Esophagus squamous epithelium (tissue), 4 donors: ENCODE data around the gene LAMTOR4.

ENCODE experiments used
- POLR2A ChIP-seq, 4 donors: fragments of 450-650 bp; IDR thresholded peaks; one replicate each; pipeline ENCODE4 v1.6.1; 2017; ENCODE audit warnings: antibody characterized with exemption in 4 of 4, mild to moderate bottlenecking in 4 of 4, moderate library complexity in 3 of 4
- TF ChIP-seq, protein P1 (sequence below), 6 experiments: fragments of 450-650 bp in 4 of 6; fragments of 200-600 bp in 2 of 6; sonication (generic) in 2 of 6; IDR thresholded peaks; one replicate each; pipeline ENCODE4 v1.5.1; 2016 to 2019; ENCODE audit warnings: antibody characterized with exemption in 6 of 6, mild to moderate bottlenecking in 4 of 6, moderate library complexity in 4 of 6

DNA sequence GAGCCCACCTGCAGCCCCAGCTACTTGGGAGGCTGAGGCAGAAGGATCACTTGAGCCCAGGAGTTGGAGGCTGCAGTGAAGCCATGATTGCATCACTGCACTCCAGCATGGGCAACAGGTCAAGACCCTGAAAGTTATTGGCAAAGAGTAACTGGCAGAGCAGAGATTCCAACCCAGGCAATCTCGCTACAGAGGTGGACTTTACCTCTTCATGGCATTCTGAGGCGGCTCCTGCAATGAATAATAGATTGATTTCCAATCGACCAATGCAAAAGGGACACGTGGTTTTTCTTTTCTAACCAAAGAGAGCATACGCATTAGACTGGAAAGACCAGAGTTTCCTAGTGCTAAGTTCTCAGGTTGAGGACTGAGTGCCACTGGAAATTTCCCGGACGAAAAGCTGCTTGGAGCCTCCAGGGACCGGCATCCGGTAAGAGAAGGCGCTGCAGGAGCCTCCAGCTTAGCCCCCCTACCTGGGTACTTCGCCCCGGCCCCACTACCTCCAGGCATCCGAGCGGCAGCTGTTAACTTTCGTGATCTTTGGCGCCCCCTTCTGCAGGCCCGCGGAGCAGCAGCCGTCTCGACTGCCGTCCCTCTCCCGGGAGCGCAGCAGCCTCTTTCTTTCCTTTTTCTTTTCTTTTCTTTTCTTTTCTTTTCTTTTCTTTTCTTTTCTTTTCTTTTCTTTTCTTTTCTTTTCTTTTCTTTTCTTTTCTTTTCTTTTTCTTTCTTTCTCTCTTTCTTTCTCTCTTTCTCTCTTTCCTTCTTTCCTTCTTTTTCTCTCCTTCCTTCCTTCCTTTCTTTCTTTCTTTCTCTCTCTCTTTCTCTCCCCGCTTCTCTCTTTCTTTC is 17.9 kb upstream of the LAMTOR4 start:
- TF ChIP-seq, protein P1, sequence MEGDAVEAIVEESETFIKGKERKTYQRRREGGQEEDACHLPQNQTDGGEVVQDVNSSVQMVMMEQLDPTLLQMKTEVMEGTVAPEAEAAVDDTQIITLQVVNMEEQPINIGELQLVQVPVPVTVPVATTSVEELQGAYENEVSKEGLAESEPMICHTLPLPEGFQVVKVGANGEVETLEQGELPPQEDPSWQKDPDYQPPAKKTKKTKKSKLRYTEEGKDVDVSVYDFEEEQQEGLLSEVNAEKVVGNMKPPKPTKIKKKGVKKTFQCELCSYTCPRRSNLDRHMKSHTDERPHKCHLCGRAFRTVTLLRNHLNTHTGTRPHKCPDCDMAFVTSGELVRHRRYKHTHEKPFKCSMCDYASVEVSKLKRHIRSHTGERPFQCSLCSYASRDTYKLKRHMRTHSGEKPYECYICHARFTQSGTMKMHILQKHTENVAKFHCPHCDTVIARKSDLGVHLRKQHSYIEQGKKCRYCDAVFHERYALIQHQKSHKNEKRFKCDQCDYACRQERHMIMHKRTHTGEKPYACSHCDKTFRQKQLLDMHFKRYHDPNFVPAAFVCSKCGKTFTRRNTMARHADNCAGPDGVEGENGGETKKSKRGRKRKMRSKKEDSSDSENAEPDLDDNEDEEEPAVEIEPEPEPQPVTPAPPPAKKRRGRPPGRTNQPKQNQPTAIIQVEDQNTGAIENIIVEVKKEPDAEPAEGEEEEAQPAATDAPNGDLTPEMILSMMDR (IDR thresholded peaks at IDR 0.05): peak; percentile 81 to 94 (median 87)
- no peak for TF ChIP-seq POLR2A (IDR thresholded peaks at IDR 0.05)
